Posterior cingulate gyrus (tissue), 11 donors: ENCODE data around the gene TRIM24.
"Not testable (repeated sequence)": the region's sequence is repeated elsewhere in the genome, so short reads cannot be mapped to it uniquely, and the experiment has no call there.

Experiments used
- DNase-seq, 10 donors: peaks; one replicate each; pipeline versions ENCODE4 v3.0.0 to v3.0.0-alpha.2; 2020 to 2021; ENCODE audit warnings: mixed read lengths in 3 of 10
- intact Hi-C: fragments of 100-400 bp; cut with DNase I; formaldehyde crosslinking; loops from one replicate; pipeline ENCODE4 v1.15.1; 2023

The TRIM24 gene

GRCh38 chr7:138459413-138460175 lies 465 bp upstream of the TRIM24 start:
- peak; percentile 98 to 100 (median 98) for DNase-seq
- intact Hi-C loops = loop anchor here (5.0 kb wide), 1 partner anchor 278 kb away; no protein-coding TSS in a partner anchor

- peak; percentile 26 to 91 (median 43) for DNase-seq
- intact Hi-C loops = loop anchor here (5.0 kb wide), 1 partner anchor 276 kb away; no protein-coding TSS in a partner anchor
Observed at GRCh38 chr7:138460649-138461607, 869 bp downstream of the TRIM24 start.

- not testable (repeated sequence) for DNase-seq
- intact Hi-C loops = loop anchor here (5.0 kb wide), 1 partner anchor 274 kb away; no protein-coding TSS in a partner anchor
Observed at GRCh38 chr7:138463291-138463618, 3.2 kb downstream of the TRIM24 start.

- intact Hi-C loops = no loop called here
- DNase-seq = no peak
Observed at GRCh38 chr7:138465046-138465445, 5.0 kb downstream of the TRIM24 start.

- peak in 2 of 10 donors; percentile 48 to 49 for DNase-seq
- intact Hi-C loops = not testable (repeated sequence)
Observed at GRCh38 chr7:138466069-138466756, 6.2 kb downstream of the TRIM24 start.

GRCh38 chr7:138468244-138469123 lies 8.4 kb downstream of the TRIM24 start:
- DNase-seq = peak in 8 of 10 donors; percentile 13 to 91 (median 60)
- intact Hi-C loops = no loop called here

GRCh38 chr7:138470391-138471157 lies 10.5 kb downstream of the TRIM24 start:
- intact Hi-C loops = no loop called here
- DNase-seq = no peak

GRCh38 chr7:138472292-138473079 lies 12.4 kb downstream of the TRIM24 start:
- intact Hi-C loops = no loop called here
- DNase-seq = no peak

- DNase-seq = no peak
- intact Hi-C loops = no loop called here
Observed at GRCh38 chr7:138475377-138475776, 15.3 kb downstream of the TRIM24 start.

GRCh38 chr7:138477081-138477578 lies 17.1 kb downstream of the TRIM24 start:
- intact Hi-C loops = no loop called here
- peak in 1 of 10 donors; percentile 42 for DNase-seq

GRCh38 chr7:138477581-138477980 lies 17.5 kb downstream of the TRIM24 start:
- intact Hi-C loops = no loop called here

GRCh38 chr7:138478499-138478908 lies 18.4 kb downstream of the TRIM24 start:
- intact Hi-C loops = no loop called here

More at GRCh38 chr7:138477581-138477980, 17.5 kb downstream of the TRIM24 start:
- no peak for DNase-seq

GRCh38 chr7:138480527-138480926 lies 20.5 kb downstream of the TRIM24 start:
- intact Hi-C loops = no loop called here
- no peak for DNase-seq

More at GRCh38 chr7:138478499-138478908, 18.4 kb downstream of the TRIM24 start:
- no peak for DNase-seq

- no peak for DNase-seq
- intact Hi-C loops = no loop called here
Observed at GRCh38 chr7:138481447-138482380, 21.7 kb downstream of the TRIM24 start.

- DNase-seq = no peak
- intact Hi-C loops = no loop called here
Observed at GRCh38 chr7:138483531-138483930, 23.5 kb downstream of the TRIM24 start.

GRCh38 chr7:138485508-138485907 lies 25.4 kb downstream of the TRIM24 start:
- intact Hi-C loops, DNase-seq: not testable (repeated sequence)

GRCh38 chr7:138489139-138489538 lies 29.1 kb downstream of the TRIM24 start:
- DNase-seq, intact Hi-C loops: not testable (repeated sequence)
